Activated CD8-positive, alpha-beta memory T cell treated with anti-CD3 and anti-CD28 coated beads, Interleukin-2, amount 10 ng/mL, durations not matched to agents 7 days and 5 days (primary cell): ENCODE measurements around the gene KIF26B. TPM values are rescaled to one million over a fixed set of nuclear protein-coding genes. Genes with fewer than 3 reads are reported as not detected.
"Not testable (repeated sequence)": the region's sequence is repeated elsewhere in the genome, so short reads cannot be mapped to it uniquely, and the experiment has no call there.

Experiments used
- ATAC-seq: fragments of 150-1000 bp; cut with Tn5 transposase; one replicate; pipeline ENCODE4 v1.10.0; 2021; ENCODE audit warnings: moderate library complexity
- CTCF ChIA-PET: fragments of 350-600 bp; sonication (Branson Sonifier 250); formaldehyde crosslinking; loops from one replicate; lab custom pipeline; 2021; ENCODE audit warnings: antibody characterized with exemption; lab: Charles Lee
- DNase-seq: peaks from one replicate; pipeline ENCODE4 v3.0.0-alpha.2; 2020
- H3K27ac Mint-ChIP-seq: one replicate; pipeline ENCODE4 v1.8.0; 2021; ENCODE audit warnings: mild to moderate bottlenecking, mixed read lengths
- H3K27me3 Mint-ChIP-seq: one replicate; pipeline ENCODE4 v1.8.0; 2021; ENCODE audit warnings: mixed read lengths
- H3K36me3 Mint-ChIP-seq: one replicate; pipeline ENCODE4 v1.8.0; 2021; ENCODE audit warnings: mild to moderate bottlenecking, mixed read lengths
- H3K4me1 Mint-ChIP-seq: one replicate; pipeline ENCODE4 v1.8.0; 2021; ENCODE audit warnings: mixed read lengths
- H3K4me3 Mint-ChIP-seq: one replicate; pipeline ENCODE4 v1.8.0; 2021; ENCODE audit warnings: mild to moderate bottlenecking, moderate library complexity, mixed read lengths
- H3K9me3 Mint-ChIP-seq: one replicate; pipeline ENCODE4 v1.8.0; 2022; ENCODE audit warnings: low read depth, mixed read lengths
- total RNA-seq, 2 experiments: library from RNA; stranded (reverse); gene quantifications; one replicate each; pipeline ENCODE4 v1.2.3, GENCODE V29; 2021

KIF26B gene
- total RNA-seq, 2 experiments from 2014 or later, result 0.28 TPM; not detected in 1

- CTCF ChIA-PET, result no interaction called here
- no peak for DNase-seq
- H3K9me3 Mint-ChIP-seq, result no peaks in the 10 kb centered on the region
- H3K4me3 Mint-ChIP-seq, result no peak overlapping the region
- no peaks in the 10 kb centered on the region for H3K4me1 Mint-ChIP-seq
- no peak for ATAC-seq
- H3K27ac Mint-ChIP-seq, result no peak overlapping the region
- H3K27me3 Mint-ChIP-seq, result no peaks in the 10 kb centered on the region
- no peaks in the 10 kb centered on the region for H3K36me3 Mint-ChIP-seq
Measured at GRCh38 chr1:245657371-245657770, 502.6 kb downstream of the KIF26B start.

- no peak for DNase-seq
- H3K27ac Mint-ChIP-seq, result no peak overlapping the region
- ATAC-seq, result no peak
- CTCF ChIA-PET, result no interaction called here
- H3K27me3 Mint-ChIP-seq, result no peaks in the 10 kb centered on the region
- no peaks in the 10 kb centered on the region for H3K36me3 Mint-ChIP-seq
- H3K4me3 Mint-ChIP-seq, result no peak overlapping the region
- H3K4me1 Mint-ChIP-seq, result no peaks in the 10 kb centered on the region
- no peaks in the 10 kb centered on the region for H3K9me3 Mint-ChIP-seq
Measured at GRCh38 chr1:245663373-245663772, 508.6 kb downstream of the KIF26B start.

GRCh38 chr1:245663841-245664240 lies 509.1 kb downstream of the KIF26B start:
- no peaks in the 10 kb centered on the region for H3K9me3 Mint-ChIP-seq
- no peaks in the 10 kb centered on the region for H3K27me3 Mint-ChIP-seq
- no peak for ATAC-seq
- no peaks in the 10 kb centered on the region for H3K36me3 Mint-ChIP-seq
- CTCF ChIA-PET, result no interaction called here
- no peak overlapping the region for H3K27ac Mint-ChIP-seq
- H3K4me1 Mint-ChIP-seq, result no peaks in the 10 kb centered on the region
- no peak overlapping the region for H3K4me3 Mint-ChIP-seq
- DNase-seq, result no peak

- no peaks in the 10 kb centered on the region for H3K36me3 Mint-ChIP-seq
- CTCF ChIA-PET, result no interaction called here
- H3K27me3 Mint-ChIP-seq, result no peaks in the 10 kb centered on the region
- H3K4me3 Mint-ChIP-seq, result no peak overlapping the region
- no peaks in the 10 kb centered on the region for H3K9me3 Mint-ChIP-seq
- no peak for DNase-seq
- H3K4me1 Mint-ChIP-seq, result no peaks in the 10 kb centered on the region
- no peak overlapping the region for H3K27ac Mint-ChIP-seq
- no peak for ATAC-seq
Measured at GRCh38 chr1:245666412-245666811, 511.6 kb downstream of the KIF26B start.

GRCh38 chr1:245671349-245671748 lies 516.6 kb downstream of the KIF26B start:
- H3K27ac Mint-ChIP-seq, result no peak overlapping the region
- H3K9me3 Mint-ChIP-seq, result no peaks in the 10 kb centered on the region
- no peaks in the 10 kb centered on the region for H3K4me1 Mint-ChIP-seq
- H3K27me3 Mint-ChIP-seq, result no peaks in the 10 kb centered on the region
- DNase-seq (no peak), ATAC-seq (no peak)
- H3K4me3 Mint-ChIP-seq, result no peak overlapping the region
- CTCF ChIA-PET, result no interaction called here
- no peaks in the 10 kb centered on the region for H3K36me3 Mint-ChIP-seq

- DNase-seq (no peak), ATAC-seq (no peak)
- Mint-ChIP-seq H3K27me3 (no peaks in the 10 kb centered on the region), H3K9me3 (no peaks in the 10 kb centered on the region), H3K4me1 (no peaks in the 10 kb centered on the region), H3K4me3 (no peak overlapping the region), H3K36me3 (no peaks in the 10 kb centered on the region), H3K27ac (no peak overlapping the region)
- CTCF ChIA-PET, result no interaction called here
Measured at GRCh38 chr1:245671966-245672767, 517.4 kb downstream of the KIF26B start.

GRCh38 chr1:245672836-245673656 lies 518.3 kb downstream of the KIF26B start:
- H3K4me3 Mint-ChIP-seq, DNase-seq, H3K4me1 Mint-ChIP-seq, ATAC-seq, CTCF ChIA-PET, H3K27me3 Mint-ChIP-seq, H3K36me3 Mint-ChIP-seq, H3K9me3 Mint-ChIP-seq, H3K27ac Mint-ChIP-seq: not testable (repeated sequence)

- no peak overlapping the region for H3K4me3 Mint-ChIP-seq
- H3K27me3 Mint-ChIP-seq, result no peaks in the 10 kb centered on the region
- CTCF ChIA-PET, result no interaction called here
- ATAC-seq (no peak), DNase-seq (no peak)
- H3K27ac Mint-ChIP-seq, result no peak overlapping the region
- no peaks in the 10 kb centered on the region for H3K4me1 Mint-ChIP-seq
- H3K9me3 Mint-ChIP-seq, result no peaks in the 10 kb centered on the region
- H3K36me3 Mint-ChIP-seq, result no peaks in the 10 kb centered on the region
Measured at GRCh38 chr1:245673881-245674414, 519.2 kb downstream of the KIF26B start.

- no peak for DNase-seq
- Mint-ChIP-seq H3K4me1 (no peaks in the 10 kb centered on the region), H3K9me3 (no peaks in the 10 kb centered on the region), H3K27me3 (no peaks in the 10 kb centered on the region), H3K4me3 (no peak overlapping the region), H3K27ac (no peak overlapping the region), H3K36me3 (no peaks in the 10 kb centered on the region)
- CTCF ChIA-PET, result no interaction called here
- ATAC-seq, result no peak
Measured at GRCh38 chr1:245677461-245678240, 522.9 kb downstream of the KIF26B start.

- CTCF ChIA-PET, result interaction anchor here (0.7 kb wide), 2 partner anchors 165 to 1897 kb away, joined by 3 to 4 read pairs; no protein-coding TSS in a partner anchor
- Mint-ChIP-seq H3K36me3 (no peaks in the 10 kb centered on the region), H3K4me3 (no peak overlapping the region), H3K27ac (no peak overlapping the region), H3K9me3 (no peaks in the 10 kb centered on the region), H3K27me3 (no peaks in the 10 kb centered on the region), H3K4me1 (no peaks in the 10 kb centered on the region)
- ATAC-seq (no peak), DNase-seq (no peak)
Measured at GRCh38 chr1:245678860-245679411, 524.2 kb downstream of the KIF26B start.

- no peaks in the 10 kb centered on the region for H3K9me3 Mint-ChIP-seq
- no peaks in the 10 kb centered on the region for H3K36me3 Mint-ChIP-seq
- no peak overlapping the region for H3K27ac Mint-ChIP-seq
- H3K4me3 Mint-ChIP-seq, result no peak overlapping the region
- H3K27me3 Mint-ChIP-seq, result no peaks in the 10 kb centered on the region
- H3K4me1 Mint-ChIP-seq, result no peaks in the 10 kb centered on the region
- ATAC-seq (no peak), DNase-seq (no peak)
- CTCF ChIA-PET, result interaction anchor here (0.7 kb wide), 2 partner anchors 166 to 1898 kb away, joined by 3 to 4 read pairs; no protein-coding TSS in a partner anchor
Measured at GRCh38 chr1:245679821-245680780, 525.3 kb downstream of the KIF26B start.
